ENCODE measurements around the gene POLR2C.

DNA sequence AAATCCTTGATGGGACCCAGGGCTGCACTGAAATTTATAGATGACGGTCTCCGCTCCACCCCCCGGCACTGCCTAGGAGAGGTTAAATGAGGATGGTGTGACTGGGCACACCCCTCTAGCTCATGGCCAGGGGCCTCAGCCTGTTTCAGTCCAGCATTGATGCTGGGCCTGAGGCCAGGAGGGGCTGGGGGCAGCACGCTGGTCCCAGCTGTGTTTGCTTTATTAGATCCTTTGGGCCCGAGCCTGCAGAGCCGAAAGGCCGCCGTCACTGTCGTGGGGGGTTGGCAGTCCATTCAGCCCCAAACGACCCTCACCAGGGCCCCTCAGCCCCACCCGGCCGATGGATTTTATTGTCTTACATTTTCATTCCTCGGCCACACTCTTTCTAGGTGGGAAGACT is 34.6 kb downstream of the POLR2C start:
- TF ChIP-seq, protein P1, sequence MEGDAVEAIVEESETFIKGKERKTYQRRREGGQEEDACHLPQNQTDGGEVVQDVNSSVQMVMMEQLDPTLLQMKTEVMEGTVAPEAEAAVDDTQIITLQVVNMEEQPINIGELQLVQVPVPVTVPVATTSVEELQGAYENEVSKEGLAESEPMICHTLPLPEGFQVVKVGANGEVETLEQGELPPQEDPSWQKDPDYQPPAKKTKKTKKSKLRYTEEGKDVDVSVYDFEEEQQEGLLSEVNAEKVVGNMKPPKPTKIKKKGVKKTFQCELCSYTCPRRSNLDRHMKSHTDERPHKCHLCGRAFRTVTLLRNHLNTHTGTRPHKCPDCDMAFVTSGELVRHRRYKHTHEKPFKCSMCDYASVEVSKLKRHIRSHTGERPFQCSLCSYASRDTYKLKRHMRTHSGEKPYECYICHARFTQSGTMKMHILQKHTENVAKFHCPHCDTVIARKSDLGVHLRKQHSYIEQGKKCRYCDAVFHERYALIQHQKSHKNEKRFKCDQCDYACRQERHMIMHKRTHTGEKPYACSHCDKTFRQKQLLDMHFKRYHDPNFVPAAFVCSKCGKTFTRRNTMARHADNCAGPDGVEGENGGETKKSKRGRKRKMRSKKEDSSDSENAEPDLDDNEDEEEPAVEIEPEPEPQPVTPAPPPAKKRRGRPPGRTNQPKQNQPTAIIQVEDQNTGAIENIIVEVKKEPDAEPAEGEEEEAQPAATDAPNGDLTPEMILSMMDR (IDR thresholded peaks at IDR 0.05), result no peak
- TF ChIP-seq POLR2AphosphoS5 (IDR thresholded peaks at IDR 0.05), result no peak
- TF ChIP-seq EP300 (IDR thresholded peaks at IDR 0.05; ENCODE audit: low read depth), result no peak
- no peak for TF ChIP-seq POLR2A (IDR thresholded peaks at IDR 0.05)
